CD4-positive, alpha-beta T cell treated with Interleukin-4 for 4 hours (primary cell): ENCODE results near the gene ANKRD13D.
"Not testable (repeated sequence)": the region's sequence is repeated elsewhere in the genome, so short reads cannot be mapped to it uniquely, and the experiment has no call there.

Experiments
- DNase-seq: peaks from one replicate; pipeline ENCODE4 v3.0.0-alpha.2; 2020

ANKRD13D gene

DNA sequence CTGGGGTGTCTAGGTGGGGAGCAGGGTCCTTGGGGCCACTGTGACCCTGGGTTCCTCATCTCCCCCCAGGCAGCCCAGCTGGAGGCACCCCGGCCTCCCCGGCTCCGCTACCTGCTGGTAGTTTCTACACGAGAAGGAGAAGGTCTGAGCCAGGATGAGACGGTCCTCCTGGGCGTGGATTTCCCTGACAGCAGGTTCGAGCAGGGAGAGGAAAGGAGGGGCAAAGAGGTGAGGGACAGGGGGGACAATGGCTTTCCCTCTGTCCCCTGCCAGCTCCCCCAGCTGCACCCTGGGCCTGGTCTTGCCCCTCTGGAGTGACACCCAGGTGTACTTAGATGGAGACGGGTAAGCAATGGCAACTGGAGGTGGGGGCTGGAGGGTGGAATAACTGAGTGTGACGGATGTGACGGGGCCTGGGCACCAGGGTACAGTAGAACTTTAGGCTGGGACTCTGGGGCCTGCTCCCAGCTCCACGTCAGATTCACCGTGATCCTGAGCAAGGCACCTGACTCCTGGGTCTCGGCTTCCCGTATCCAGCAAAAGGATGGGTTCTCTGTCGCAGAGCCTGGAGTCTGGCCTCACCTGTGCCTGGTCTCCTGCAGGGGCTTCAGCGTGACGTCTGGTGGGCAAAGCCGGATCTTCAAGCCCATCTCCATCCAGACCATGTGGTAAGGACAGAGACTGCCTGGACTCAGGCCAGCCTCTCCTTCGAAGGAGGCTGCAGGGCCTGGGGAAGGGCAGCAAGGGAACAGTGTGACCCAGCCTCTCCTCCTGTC lies 17.9 kb downstream of the ANKRD13D start:
- no peak for DNase-seq

DNA sequence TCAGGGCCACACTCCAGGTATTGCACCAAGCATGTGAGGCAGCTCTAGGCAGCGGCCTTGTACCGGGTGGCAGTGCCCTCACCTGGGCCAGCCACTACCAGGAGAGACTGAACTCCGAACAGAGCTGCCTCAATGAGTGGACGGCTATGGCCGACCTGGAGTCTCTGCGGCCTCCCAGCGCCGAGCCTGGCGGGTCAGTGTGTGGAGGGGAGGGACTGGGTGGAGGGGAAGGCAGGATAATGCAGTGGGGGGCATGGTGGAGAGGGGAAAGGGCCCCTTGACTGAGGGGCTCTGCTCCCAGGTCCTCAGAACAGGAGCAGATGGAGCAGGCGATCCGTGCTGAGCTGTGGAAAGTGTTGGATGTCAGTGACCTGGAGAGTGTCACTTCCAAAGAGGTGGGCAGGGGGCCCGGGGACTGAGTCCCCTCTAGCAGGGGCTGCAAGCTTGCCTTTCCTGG lies 18.5 kb downstream of the ANKRD13D start:
- no peak for DNase-seq

DNA sequence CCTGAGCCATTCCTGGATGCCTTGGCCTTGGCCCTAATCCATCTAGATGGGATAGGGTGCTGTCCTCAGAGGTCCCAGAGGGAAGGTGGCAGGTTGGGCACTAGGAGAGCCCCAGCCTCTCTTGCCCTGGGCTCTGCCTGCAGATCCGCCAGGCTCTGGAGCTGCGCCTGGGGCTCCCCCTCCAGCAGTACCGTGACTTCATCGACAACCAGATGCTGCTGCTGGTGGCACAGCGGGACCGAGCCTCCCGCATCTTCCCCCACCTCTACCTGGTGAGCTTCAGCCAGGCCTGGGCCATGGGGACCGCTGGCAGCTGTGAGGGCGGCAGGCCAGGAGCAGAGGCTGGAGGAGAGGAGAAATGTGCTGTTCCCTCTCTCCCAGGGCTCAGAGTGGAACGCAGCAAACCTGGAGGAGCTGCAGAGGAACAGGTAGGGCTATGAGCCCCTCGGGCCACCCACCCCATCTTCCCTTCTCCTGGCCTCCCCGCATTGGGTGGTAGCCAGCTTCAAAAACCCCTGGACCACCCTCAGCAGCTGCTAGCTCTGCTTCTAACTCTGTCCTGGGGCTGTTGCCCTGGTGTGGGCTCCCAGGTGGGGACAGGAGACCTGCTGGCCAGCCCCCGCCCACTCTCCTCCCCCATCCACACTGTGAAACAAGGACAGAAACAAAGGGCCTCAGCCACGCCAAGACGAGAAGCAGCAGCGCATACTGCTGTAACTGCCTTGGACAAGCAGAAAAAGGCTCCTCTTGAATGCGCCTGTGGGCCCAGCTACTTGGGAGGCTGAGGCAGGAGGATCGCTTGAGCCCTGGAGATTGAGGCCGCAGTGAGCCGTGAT lies 19.1 kb downstream of the ANKRD13D start:
- no peak for DNase-seq

DNA sequence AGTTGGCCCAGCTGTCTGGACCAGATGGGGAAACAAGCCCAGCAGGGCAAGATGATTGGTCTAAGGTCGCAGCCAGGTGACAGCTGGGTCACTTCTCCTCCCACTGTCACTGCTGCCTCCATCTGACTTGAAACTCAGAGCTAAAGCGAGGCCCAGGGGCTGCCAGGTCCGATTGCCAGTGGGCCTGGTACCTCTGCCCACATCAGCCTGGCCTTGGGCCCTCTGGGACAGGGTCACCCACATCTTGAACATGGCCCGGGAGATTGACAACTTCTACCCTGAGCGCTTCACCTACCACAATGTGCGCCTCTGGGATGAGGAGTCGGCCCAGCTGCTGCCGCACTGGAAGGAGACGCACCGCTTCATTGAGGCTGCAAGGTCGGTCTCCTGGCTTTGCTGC lies 20.1 kb downstream of the ANKRD13D start:
- DNase-seq = no peak

DNA sequence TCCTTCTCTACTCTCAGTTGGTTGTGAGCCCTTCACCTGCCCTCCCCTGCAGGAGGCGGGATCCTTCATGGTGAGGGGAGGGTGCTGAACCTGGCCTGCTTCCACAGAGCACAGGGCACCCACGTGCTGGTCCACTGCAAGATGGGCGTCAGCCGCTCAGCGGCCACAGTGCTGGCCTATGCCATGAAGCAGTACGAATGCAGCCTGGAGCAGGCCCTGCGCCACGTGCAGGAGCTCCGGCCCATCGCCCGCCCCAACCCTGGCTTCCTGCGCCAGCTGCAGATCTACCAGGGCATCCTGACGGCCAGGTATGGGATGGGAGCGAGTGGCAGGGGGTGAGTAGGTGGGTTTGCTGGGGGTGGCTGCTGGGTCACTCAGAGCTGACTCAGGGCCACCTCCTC lies 20.6 kb downstream of the ANKRD13D start:
- DNase-seq = no peak

DNA sequence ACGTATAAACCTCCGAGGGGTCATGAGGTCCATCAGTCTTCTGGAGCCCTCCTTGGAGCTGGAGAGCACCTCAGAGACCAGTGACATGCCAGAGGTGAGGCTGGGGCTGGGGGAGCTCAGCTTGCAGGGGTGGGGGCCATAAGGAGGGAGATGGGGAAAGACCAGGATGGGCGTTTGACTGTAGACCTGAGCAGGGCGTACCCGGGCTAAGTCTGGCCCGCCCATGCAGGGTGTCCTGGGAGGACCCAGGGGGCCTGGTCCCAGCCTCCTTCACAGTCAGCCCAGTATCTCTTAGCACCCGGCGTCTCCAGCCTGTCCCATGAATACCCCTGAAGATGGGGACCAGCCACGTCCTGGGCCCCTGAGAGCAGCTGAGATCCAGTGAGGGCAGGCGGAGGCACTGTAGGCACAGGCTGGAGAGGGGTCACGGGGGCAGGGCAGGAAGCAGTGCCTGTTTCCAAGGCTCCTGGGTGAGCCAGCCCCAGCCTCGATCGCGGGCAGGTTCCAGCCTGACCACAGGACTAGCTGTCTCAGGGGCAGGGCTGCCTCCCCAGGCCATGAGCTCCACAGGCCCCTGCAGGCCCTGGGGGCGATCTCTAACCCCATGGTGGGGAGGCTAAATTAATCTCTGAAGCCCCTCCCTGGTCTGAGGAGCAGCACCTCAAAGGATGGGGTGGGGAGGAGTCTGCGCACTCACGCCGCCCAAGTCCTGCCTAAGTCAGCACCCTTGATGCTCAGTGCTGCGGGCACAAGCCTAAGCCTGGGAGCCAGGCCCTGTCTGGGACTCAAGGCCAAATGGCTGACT lies 21.3 kb downstream of the ANKRD13D start:
- DNase-seq = no peak

DNA sequence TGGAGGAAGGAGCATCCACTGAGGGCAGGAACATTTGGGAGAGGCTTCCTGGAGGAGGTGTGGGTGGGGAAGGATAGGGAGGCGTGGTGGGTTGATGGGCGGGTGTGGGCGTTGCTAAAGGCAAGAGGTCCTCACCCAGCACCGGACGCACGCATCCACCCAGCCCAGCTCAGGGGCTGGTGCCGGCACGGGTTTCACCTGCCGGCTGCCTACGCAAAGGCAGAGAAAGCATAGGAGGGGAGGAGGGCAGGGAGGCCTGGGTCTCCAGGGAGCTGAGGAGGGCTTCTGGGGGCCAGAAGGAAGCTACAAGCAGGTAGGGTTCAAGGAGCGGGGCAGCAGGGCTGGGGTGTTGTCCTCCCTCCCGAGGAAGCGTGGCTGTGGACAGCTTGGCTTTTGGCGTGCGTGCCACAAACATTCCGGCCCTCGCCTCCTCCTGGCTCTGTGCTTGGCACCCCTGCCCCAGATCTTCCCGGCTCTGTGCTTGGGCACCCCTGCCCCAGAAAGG lies 22.0 kb downstream of the ANKRD13D start:
- no peak for DNase-seq

DNA sequence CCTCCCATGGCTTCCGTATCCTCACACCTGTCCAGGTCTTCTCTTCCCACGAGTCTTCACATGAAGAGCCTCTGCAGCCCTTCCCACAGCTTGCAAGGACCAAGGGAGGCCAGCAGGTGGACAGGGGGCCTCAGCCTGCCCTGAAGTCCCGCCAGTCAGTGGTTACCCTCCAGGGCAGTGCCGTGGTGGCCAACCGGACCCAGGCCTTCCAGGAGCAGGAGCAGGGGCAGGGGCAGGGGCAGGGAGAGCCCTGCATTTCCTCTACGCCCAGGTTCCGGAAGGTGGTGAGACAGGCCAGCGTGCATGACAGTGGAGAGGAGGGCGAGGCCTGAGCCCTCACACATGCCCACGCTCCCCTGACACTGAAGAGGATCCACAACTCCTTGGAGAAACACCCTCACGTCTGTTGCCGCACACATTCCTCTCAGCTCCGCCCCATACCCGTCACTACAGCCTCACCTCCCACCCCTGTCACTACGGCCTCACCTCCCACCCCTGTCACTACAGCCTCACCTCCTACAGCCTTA lies 22.5 kb downstream of the ANKRD13D start:
- no peak for DNase-seq

DNA sequence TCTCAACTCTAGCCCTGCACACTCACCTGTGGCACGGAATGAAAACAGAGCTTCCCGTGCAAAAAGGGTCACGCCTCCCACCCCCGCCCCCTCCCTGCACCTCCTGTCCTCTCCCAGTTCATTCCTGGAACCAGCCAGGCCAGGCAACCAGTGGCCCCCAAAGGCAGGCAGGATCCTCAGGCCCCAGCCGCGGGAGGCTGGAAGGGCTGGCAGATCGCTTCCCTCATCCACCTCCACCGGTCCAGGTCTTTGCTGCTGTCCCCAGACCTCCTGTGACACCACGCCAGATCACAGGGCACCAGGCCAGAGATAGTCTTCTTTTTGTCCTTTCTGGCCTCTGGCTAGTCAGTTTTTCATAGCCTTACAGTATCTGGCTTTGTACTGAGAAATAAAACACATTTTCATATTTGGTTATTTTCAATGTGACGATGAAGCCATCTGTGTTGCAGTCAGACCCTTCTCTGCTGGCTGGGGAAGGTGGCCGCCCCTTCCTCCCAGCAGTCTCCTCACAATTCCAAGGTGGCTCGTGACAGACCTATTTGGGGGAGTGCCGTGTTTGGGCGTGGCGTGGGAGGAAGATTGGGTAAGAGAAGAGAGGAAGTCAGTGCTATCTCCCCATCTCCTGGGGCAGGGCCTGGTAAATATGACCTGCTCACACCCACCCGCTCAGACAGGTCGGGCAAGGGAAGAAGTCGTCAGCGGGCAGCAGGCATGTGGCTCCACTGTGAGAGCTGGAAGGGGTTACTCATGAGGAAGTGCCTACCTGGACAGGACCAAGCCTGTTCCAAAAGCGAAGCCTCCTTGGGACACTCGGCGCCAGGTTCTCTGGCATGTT lies 23.3 kb downstream of the ANKRD13D start:
- peak; percentile 61 for DNase-seq

DNA sequence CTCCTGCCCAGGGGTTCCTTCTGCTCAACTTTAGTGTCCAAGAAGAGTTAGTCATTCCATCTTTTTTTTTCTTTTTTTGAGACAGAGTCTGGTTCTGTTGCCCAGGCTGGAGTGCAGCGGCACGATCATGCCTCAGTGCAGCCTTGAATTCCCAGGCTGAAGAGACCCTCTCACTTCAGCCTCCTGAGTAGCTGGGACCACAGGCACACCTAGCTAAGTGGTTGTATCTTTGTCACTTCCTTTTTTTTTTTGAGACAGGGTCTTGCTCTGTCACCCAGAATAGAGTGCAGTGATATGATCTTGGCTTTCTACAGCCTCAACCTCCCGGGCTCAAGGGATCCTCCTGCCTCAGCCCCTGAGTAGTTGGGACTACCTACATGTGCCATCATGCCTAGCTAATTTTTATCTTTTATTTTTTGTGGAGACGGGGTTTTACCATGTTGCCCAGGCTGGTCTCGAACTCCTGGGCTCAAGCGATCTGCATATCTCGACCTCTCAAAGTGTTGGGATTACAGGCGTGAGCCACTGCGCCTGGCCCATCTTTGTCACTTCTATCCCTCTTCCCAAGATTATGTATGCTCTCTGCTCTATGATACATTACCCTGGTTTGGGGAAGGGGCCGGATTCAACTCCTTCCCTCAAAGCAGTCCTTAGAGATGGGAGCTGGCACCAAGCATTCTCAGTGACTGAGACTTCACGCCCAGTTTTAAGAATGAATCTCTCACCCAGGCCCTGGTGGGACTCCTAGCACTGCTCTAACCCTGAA lies 24.2 kb downstream of the ANKRD13D start:
- DNase-seq = no peak

DNA sequence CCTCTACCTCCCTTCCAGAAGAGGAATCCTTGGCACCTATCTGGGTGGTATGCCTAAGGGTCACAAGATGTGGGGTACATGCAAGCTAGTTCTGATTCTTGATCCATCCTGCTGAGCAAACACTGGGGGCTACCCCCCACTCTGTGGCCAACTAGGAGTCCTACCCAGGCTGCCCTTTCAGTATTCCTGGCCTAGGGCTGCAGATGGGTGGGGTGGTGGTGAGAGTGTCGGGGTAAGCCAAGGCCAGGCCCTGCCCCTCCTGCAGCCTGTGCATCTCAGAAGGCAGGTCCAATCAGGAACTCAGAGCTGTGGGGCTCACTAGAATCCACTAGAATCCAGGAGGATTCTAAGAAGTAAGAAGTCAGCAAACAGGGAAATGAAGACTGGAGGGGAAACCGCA lies 25.1 kb downstream of the ANKRD13D start:
- DNase-seq = no peak

DNA sequence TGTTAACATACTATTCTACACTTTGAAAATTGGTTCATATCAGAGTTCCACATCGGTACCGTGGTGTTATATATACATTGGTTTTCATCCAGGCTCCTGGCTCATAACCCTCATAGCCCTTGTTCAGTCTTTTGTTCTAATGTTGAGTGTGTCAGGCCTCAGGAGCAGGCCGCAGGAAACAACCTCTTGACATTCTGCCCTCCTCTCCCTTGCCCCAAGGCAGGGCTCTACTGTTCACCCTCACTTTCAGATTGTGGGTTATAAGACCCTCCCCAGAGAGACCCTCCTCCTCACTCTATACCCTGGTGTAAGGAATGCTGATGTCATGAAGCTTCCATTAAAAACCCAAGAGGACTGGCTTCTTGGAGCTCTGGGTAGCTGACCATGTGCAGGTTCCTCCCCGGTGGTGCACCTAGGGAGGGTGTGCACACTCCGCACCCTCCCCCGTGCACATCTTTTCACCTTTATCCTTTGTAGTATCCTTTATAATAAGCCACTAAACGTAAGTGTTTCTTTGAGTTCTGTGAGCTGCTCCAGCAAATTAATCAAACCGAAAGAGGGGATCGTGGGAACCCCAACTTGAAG lies 26.3 kb downstream of the ANKRD13D start:
- no peak for DNase-seq

DNA sequence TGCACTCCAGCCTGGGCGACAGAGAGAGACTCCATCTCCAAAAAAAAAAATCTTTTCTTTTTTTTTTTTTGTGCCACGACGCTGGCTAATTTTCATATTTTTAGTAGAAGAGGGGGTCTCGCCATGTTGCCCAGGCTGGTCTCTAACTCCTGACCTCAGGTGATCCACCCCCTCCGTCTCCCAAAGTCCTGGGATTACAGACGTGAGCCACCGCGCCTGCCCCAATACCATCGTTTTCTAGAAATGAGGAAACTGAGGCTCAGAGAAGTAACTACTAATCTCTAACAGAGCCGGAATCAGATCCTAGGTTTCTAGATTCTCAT lies 27.7 kb downstream of the ANKRD13D start:
- DNase-seq = no peak

DNA sequence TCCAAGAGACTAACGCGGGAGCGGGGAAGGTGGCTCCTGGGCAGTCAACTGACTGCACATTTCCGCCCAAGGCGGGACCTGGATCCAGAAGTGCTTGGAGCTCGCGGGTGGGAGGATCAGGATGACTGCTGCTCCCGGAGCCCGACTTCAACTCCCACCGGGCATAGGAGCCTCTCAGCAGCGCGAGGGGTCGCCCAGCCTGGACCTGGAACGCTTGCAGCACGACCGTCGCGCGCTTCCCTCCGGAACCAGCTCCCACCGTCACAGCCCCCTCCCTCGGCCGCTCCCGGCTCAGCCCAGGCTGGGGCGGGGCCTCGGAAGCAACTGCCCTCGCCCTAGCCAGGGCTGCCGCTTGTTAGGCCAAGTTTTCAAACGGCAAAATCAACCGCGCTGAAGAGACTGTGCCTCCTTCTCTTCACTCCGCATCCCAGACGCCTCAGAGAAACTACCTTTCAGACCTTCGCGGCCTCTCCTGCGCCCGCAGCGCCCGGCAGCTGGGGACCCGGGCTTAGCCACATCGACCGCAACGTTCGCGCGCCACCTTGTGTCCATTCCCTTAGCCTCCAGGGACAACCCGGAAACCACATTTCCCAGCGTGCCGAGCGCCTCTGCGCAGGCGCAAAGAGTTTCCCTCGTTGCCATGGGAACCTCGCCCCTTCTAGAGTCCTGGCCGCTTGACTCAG lies 28.2 kb downstream of the ANKRD13D start:
- peak; percentile 97 for DNase-seq

DNA sequence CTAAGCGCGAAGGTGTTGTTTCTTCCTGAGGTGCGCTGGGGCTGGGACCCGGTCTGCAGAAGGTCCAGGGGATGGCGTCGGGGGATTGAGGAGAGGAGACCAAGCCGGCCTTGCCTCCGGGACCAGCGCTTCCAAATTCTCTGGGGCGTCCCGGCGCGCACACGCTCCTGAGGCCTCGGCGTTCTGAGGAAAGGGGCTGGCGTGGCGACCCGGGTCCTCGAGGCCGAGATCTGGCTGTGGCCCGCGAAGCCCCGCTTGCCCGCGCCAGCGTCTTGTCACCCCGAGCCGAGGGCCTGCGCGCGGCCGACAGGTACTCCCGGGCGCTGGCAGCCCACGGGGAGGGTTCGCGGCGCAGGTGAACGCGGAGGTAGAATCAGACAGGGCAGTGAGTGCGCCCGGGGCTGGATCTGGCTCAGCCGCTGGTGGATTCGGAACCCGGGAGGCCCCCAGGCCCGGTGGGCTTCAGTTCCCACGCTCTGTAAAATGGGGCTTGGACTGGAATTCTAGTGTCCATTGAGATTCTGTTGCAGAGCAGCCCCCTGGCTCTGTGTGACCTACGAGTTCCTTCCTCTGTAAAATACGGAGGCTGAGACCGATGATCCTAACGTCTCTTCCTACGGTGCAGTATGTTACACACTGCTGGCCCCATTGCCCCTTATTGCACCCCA lies 28.9 kb downstream of the ANKRD13D start:
- peak; percentile 10 for DNase-seq

DNA sequence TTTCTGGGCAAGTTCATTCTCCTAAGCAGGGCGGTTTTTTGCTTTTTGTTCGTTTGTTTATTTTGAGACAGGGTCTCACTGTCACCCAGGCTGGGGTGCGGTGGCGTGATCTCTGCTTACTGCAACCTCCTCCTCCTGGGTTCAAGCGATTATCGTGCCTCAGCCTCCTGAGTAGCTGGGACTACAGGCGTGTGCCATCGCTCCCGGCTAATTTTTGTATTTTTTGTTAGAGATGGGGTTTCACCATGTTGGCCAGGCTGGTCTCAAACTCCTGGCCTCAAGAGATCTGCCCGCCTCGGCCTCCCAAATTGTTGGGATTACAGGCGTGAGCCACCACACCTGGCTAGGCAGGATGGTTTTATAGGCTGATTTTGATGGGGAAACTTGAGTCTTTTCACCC lies 29.8 kb downstream of the ANKRD13D start:
- not testable (repeated sequence) for DNase-seq

DNA sequence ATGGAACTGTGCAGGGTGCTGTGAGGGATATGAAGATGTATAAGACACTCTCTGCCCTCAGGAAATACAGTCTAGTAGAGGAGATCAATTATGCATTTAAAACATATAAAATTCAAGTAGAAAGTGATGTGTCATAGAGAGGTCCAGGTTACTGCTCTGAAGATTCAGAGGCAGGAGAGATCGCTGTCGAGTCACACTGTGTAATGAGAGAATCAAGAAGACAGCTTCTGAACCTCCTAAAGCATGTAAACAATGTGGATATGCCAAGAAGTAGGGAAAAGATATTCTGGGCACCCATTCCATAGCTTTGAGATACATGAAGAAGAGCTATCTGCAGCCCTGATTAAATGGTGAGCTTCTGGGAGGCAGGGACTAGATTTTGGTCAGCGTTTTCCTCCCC lies 30.9 kb downstream of the ANKRD13D start:
- DNase-seq = no peak

DNA sequence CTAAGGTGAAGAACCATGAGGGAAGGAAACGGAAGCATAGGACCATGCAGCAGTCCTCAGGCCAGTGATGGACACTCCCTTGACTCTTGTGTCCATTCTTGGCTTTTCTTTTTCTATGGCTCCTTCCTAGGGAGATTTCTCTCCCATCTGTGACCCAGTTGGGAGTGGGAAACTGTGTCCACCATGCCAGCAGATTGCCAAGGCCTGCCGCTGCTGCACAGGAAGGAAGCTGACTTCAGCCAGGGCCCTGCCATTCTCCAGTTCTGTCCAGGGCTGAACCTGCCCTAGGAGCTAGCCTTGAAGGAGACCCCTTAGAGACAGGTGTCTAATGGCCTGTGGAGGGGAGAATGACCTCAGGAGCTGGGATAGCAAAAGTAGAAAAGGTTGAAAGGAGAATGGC lies 31.6 kb downstream of the ANKRD13D start:
- DNase-seq = no peak

DNA sequence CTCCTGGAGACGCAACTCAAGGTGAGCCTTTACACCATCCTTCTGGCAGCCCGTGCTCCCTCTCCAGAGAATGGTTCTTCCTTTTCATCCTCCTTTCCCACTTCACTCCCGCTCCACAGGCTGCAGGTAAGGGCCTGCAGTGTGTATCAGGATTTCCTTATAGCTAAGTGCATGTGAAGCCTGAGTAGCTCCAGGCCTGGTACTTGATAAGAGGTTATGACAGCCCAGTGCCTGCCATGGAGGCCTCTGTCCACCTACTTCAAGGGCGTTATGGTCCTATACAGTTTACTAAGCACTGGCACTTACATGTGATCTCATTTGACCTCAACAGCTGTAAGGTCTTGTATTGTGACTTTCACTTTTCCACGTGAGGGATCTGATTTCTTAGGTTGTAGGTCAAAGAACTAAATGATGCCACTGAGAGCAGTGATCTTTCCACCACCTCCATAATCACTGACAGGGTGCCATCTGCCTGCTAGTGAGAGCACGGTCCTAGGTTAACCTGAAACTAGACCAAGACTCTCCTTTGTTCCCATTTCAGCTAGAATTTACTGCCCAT lies 32.3 kb downstream of the ANKRD13D start:
- DNase-seq = no peak
